ENCODE measurements around the gene FADS3.

The FADS3 gene

GRCh38 chr11:61868571-61869428, 22.5 kb downstream of the FADS3 start:
- DNase-seq (ENCODE audit: low read depth), result no peak
- H3K4me3 ChIP-seq (ENCODE audit: low read depth, low read length), result no peak overlapping the region
- TF ChIP-seq CTCF (IDR thresholded peaks at IDR 0.05; ENCODE audit: control insufficient read depth, extremely low read depth, insufficient read depth), result no peak

DNA sequence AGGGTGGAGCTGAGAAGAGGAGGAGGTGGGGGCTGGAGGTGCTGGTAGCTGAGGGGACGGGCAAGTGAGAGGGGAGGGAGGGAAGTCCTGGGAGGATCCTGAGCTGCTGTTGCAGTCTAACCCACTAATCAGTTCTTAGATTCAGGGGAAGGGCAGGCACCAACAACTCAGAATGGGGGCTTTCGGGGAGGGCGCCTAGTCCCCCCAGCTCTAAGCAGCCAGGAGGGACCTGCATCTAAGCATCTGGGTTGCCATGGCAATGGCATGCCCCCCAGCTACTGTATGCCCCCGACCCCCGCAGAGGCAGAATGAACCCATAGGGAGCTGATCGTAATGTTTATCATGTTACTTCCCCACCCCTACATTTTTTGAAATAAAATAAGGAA, 24.4 kb downstream of the FADS3 start:
- no peak overlapping the region for H3K4me3 ChIP-seq (ENCODE audit: low read depth, low read length)
- TF ChIP-seq CTCF (IDR thresholded peaks at IDR 0.05; ENCODE audit: control insufficient read depth, extremely low read depth, insufficient read depth), result no peak
- no peak for DNase-seq (ENCODE audit: low read depth)

- DNase-seq (ENCODE audit: low read depth), result no peak
- H3K4me3 ChIP-seq (ENCODE audit: low read depth, low read length), result no peak overlapping the region
- TF ChIP-seq CTCF (IDR thresholded peaks at IDR 0.05; ENCODE audit: control insufficient read depth, extremely low read depth, insufficient read depth), result no peak
Observed at GRCh38 chr11:61866231-61866957, 25.0 kb downstream of the FADS3 start.

GRCh38 chr11:61864814-61865775, 26.2 kb downstream of the FADS3 start:
- no peak for DNase-seq (ENCODE audit: low read depth)
- no peak overlapping the region for H3K4me3 ChIP-seq (ENCODE audit: low read depth, low read length)
- TF ChIP-seq CTCF (IDR thresholded peaks at IDR 0.05; ENCODE audit: control insufficient read depth, extremely low read depth, insufficient read depth), result no peak

DNA sequence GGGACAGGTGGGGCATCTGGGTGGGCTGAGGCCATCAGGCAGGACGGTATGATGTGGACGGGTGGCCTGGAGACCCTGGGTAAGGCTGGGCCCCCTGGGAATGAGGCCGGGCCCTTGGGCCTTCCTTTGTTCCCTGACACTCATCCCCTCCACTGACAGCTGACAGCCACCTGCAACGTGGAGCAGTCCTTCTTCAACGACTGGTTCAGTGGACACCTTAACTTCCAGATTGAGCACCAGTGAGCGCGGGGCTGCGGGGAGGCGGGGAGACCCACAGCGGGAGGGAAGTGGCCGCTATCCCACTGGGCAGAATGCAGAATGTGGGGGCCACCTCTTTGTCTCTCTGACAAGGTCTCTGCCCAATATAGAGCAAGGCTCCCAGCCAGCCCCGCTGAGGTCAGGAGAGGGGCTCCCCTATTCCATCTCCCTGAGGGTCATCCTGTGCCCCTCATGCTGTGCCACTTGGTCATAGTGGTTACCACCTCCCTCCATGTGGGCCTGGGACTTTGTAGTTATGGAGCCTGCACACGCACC, 27.7 kb downstream of the FADS3 start:
- no peak overlapping the region for H3K4me3 ChIP-seq (ENCODE audit: low read depth, low read length)
- no peak for DNase-seq (ENCODE audit: low read depth)
- TF ChIP-seq CTCF (IDR thresholded peaks at IDR 0.05; ENCODE audit: control insufficient read depth, extremely low read depth, insufficient read depth), result no peak
